ENCODE data around the gene TRO. TPM values are rescaled to one million over a fixed set of nuclear protein-coding genes. Genes with fewer than 3 reads are reported as not detected.

The TRO gene
- total and polyA plus RNA-seq, 10 of the 15 experiments (the other 5 are each of a cell fraction or from before 2014, with no cell fraction given): 0.02 to 1.0 (median 0.35) TPM; not detected in 7

- DNase-seq (ENCODE audit: low read depth, low spot score) (no peak), FAIRE-seq (no peak), ATAC-seq (no peak)
- no peaks in the 10 kb centered on the region for H4K20me1 ChIP-seq (ENCODE audit: control insufficient read depth, insufficient read depth)
- no peak overlapping the region for H3K9ac ChIP-seq (ENCODE audit: control insufficient read depth, insufficient read depth, low read length)
- no peaks in the 10 kb centered on the region for H3K79me2 ChIP-seq (ENCODE audit: control insufficient read depth, insufficient read depth, low read length)
- ChIA-PET CTCF (no interaction called here), POLR2A (no interaction called here), RAD21 (ENCODE audit: unreplicated experiment) (no interaction called here), SMC1A (ENCODE audit: uncharacterized antibody, unreplicated experiment) (no interaction called here)
- H3K27ac ChIP-seq (ENCODE audit: control insufficient read depth, insufficient read depth): no peak overlapping the region
- H3K4me3 ChIP-seq: no peak overlapping the region
- no peaks in the 10 kb centered on the region for H3K9me3 ChIP-seq (replicated peaks; ENCODE audit: control insufficient read depth, insufficient read depth, low read length)
- H3K36me3 ChIP-seq (ENCODE audit: control insufficient read depth in 2 of 2, insufficient read depth in 2 of 2, low read length in 1 of 2): no peaks in the 10 kb centered on the region
- no peak overlapping the region for H3K4me2 ChIP-seq (ENCODE audit: control insufficient read depth, insufficient read depth)
- no TSS peak for BruUV-seq (replicated peaks)
- intact Hi-C loops (cut with micrococcal nuclease; ENCODE audit: unreplicated experiment) (no loop called here), in situ Hi-C loops (cut with MboI) (no loop called here)
- TF ChIP-seq HDAC2 (IDR thresholded peaks at IDR 0.05) (no peak), EP300 (IDR thresholded peaks at IDR 0.05; ENCODE audit: borderline replicate concordance in 1 of 2, control insufficient read depth in 1 of 2, low read depth in 2 of 2, low read length in 2 of 2) (no peak), EGR1 (IDR thresholded peaks at IDR 0.05; ENCODE audit: borderline replicate concordance in 1 of 2, low read depth in 2 of 2, low read length in 2 of 2) (no peak), NFXL1 (IDR thresholded peaks at IDR 0.05; ENCODE audit: borderline replicate concordance) (no peak), KLF5 (IDR thresholded peaks at IDR 0.05; ENCODE audit: partially characterized antibody) (no peak), CREM (IDR thresholded peaks at IDR 0.05; ENCODE audit: low read depth) (no peak), TAF1 (IDR thresholded peaks at IDR 0.05; ENCODE audit: borderline replicate concordance, low read depth, low read length) (no peak), ZNF217 (IDR thresholded peaks at IDR 0.05) (no peak), CHD4 (IDR thresholded peaks at IDR 0.05) (no peak), TARDBP (IDR thresholded peaks at IDR 0.05; ENCODE audit: borderline replicate concordance) (no peak), E2F8 (IDR thresholded peaks at IDR 0.05; ENCODE audit: low read depth, partially characterized antibody) (no peak)
- no peaks in the 10 kb centered on the region for H3K27me3 ChIP-seq (replicated peaks in 1 of 2; ENCODE audit: control insufficient read depth in 2 of 2, insufficient read depth in 2 of 2, low read length in 1 of 2)
- H2AFZ ChIP-seq (ENCODE audit: control insufficient read depth, low read depth, low read length): no peak overlapping the region
- H3K4me1 ChIP-seq (ENCODE audit: control insufficient read depth, insufficient read depth, low read length): no peaks in the 10 kb centered on the region
- WGBS (ENCODE audit: insufficient coverage, insufficient replicate concordance, low lambda C conversion rate, missing lambda C conversion rate): 20% methylated on average over 6 of the region's 6 CpGs
These were observed 13.4 kb downstream of the TRO start for GRCh38 chrX:54934058-54934457.
